Esophagus squamous epithelium (tissue), 5 donors: ENCODE measurements around the gene CCDC102A. TPM values are rescaled to one million over a fixed set of nuclear protein-coding genes. Genes with fewer than 3 reads are reported as not detected.

Source experiments
- DNase-seq: peaks from one replicate; lab custom pipeline; 2025; lab: John Stamatoyannopoulos, UW
- H3K27ac ChIP-seq, 4 donors: fragments of 200-600 bp; sonication (generic); one replicate each; pipeline ENCODE4 v1.5.1; 2016 to 2019; ENCODE audit warnings: mild to moderate bottlenecking in 1 of 4
- H3K27me3 ChIP-seq, 4 donors: fragments of 200-600 bp; sonication (generic); 1 replicate in 3 of 4; 2 replicates in 1 of 4; pipeline versions ENCODE4 v1.5.1 to v1.6.0; 2017 to 2021; ENCODE audit warnings: antibody characterized with exemption in 1 of 4
- H3K36me3 ChIP-seq, 3 donors: fragments of 200-600 bp; sonication (generic); one replicate each; pipeline ENCODE4 v1.5.1; 2016 to 2019
- H3K4me1 ChIP-seq, 3 donors: fragments of 200-600 bp; sonication (generic); one replicate each; pipeline ENCODE4 v1.5.1; 2017 to 2019
- H3K4me3 ChIP-seq, 4 donors: fragments of 200-600 bp; sonication (generic); 1 replicate in 3 of 4; 2 replicates in 1 of 4; pipeline ENCODE4 v1.5.1; 2016 to 2019; ENCODE audit warnings: mild to moderate bottlenecking in 2 of 4, moderate library complexity in 1 of 4
- H3K9me3 ChIP-seq, 3 donors: fragments of 200-600 bp; sonication (generic); one replicate each; pipeline ENCODE4 v1.5.1; 2016 to 2019
- CTCF ChIP-seq, 6 experiments: fragments of 450-650 bp in 4 of 6; fragments of 200-600 bp in 2 of 6; sonication (generic) in 2 of 6; IDR thresholded peaks; one replicate each; pipeline ENCODE4 v1.5.1; 2016 to 2019; ENCODE audit warnings: antibody characterized with exemption in 6 of 6, mild to moderate bottlenecking in 4 of 6, moderate library complexity in 4 of 6
- POLR2A ChIP-seq, 4 donors: fragments of 450-650 bp; IDR thresholded peaks; one replicate each; pipeline ENCODE4 v1.6.1; 2017; ENCODE audit warnings: antibody characterized with exemption in 4 of 4, mild to moderate bottlenecking in 4 of 4, moderate library complexity in 3 of 4
- WGBS, 2 donors: methylation state at CpG; one replicate each; pipeline ENCODE4 v1.1.5; 2018; 5-methylcytosine and 5-hydroxymethylcytosine counted together
- intact Hi-C: fragments of 100-400 bp; cut with DNase I; formaldehyde crosslinking; loops from one replicate; pipeline ENCODE4 v1.15.0; 2022
- total RNA-seq, 4 donors: library from RNA; depleted of rRNA; stranded (reverse); fragments of >200 nt; gene quantifications; one replicate each; pipeline ENCODE4 v1.1.0, GENCODE V29; 2016
- donor health status: DM: yes; HTN: yes; CAD: no.

The CCDC102A gene
- total RNA-seq, 4 donors from 2014 or later: 3.5 to 10.9 (median 6.9) TPM

- Histone ChIP-seq H3K27ac (peak overlapping the region in 1 of 4 donors; percentile 93), H3K36me3 (no peaks in the 10 kb centered on the region), H3K4me1 (peaks cover 29 to 47% (median 32%) of the 10 kb centered on the region in 3 donors), H3K27me3 (no peaks in the 10 kb centered on the region), H3K9me3 (no peaks in the 10 kb centered on the region), H3K4me3 (no peak overlapping the region)
- intact Hi-C loops: no loop called here
- DNase-seq: no peak
- TF ChIP-seq CTCF (IDR thresholded peaks at IDR 0.05): no peak
- TF ChIP-seq POLR2A (IDR thresholded peaks at IDR 0.05): no peak
- WGBS, 2 donors: 81 to 88% methylated on average over 8 of the region's 8 CpGs
These were observed 51.8 kb downstream of the CCDC102A start for GRCh38 chr16:57484515-57485005.

- Histone ChIP-seq H3K27me3 (no peaks in the 10 kb centered on the region), H3K4me3 (no peak overlapping the region), H3K27ac (no peak overlapping the region), H3K4me1 (peaks cover 35 to 54% (median 38%) of the 10 kb centered on the region in 3 donors), H3K9me3 (no peaks in the 10 kb centered on the region), H3K36me3 (peaks cover 0 to 5% (median 0%) of the 10 kb centered on the region in 3 donors)
- no peak for TF ChIP-seq POLR2A (IDR thresholded peaks at IDR 0.05)
- TF ChIP-seq CTCF (IDR thresholded peaks at IDR 0.05): no peak
- no peak for DNase-seq
- WGBS, 2 donors: 8 to 46% methylated on average over 2 to 4 of the region's 19 CpGs
- intact Hi-C loops: no loop called here
These were observed 52.5 kb downstream of the CCDC102A start for GRCh38 chr16:57483725-57484514.

GRCh38 chr16:57482845-57483545, 53.4 kb downstream of the CCDC102A start:
- no peak for DNase-seq
- peaks cover 42 to 63% (median 46%) of the 10 kb centered on the region in 3 donors for H3K4me1 ChIP-seq
- H3K36me3 ChIP-seq: peaks cover 0 to 15% (median 0%) of the 10 kb centered on the region in 3 donors
- H3K9me3 ChIP-seq: no peaks in the 10 kb centered on the region
- H3K27ac ChIP-seq: no peak overlapping the region
- 79 to 83% methylated on average over 8 of the region's 14 CpGs for WGBS, 2 donors
- H3K4me3 ChIP-seq: no peak overlapping the region
- H3K27me3 ChIP-seq: no peaks in the 10 kb centered on the region
- intact Hi-C loops: no loop called here
- TF ChIP-seq CTCF (IDR thresholded peaks at IDR 0.05) (no peak), POLR2A (IDR thresholded peaks at IDR 0.05) (no peak)

- Histone ChIP-seq H3K4me3 (no peak overlapping the region), H3K27ac (peak overlapping the region in 1 of 4 donors; percentile 77), H3K4me1 (peaks cover 41 to 71% (median 42%) of the 10 kb centered on the region in 3 donors), H3K9me3 (no peaks in the 10 kb centered on the region), H3K36me3 (peaks cover 0 to 29% (median 0%) of the 10 kb centered on the region in 3 donors), H3K27me3 (no peaks in the 10 kb centered on the region)
- TF ChIP-seq POLR2A (IDR thresholded peaks at IDR 0.05) (no peak), CTCF (IDR thresholded peaks at IDR 0.05) (no peak)
- DNase-seq: no peak
- WGBS, 2 donors: 76 to 85% methylated on average over 2 to 3 of the region's 4 CpGs
- intact Hi-C loops: no loop called here
These were observed 55.0 kb downstream of the CCDC102A start for GRCh38 chr16:57481421-57481820.
